Dedifferentiated amniotic fluid mesenchymal stem cell (primary cell): Measurements from ENCODE around the gene SEMA6A.

Experiments
- DNase-seq: peaks from one replicate; pipeline ENCODE4 v3.0.0-alpha.2; 2016; ENCODE audit errors: extremely low spot score

Gene SEMA6A, protein sequence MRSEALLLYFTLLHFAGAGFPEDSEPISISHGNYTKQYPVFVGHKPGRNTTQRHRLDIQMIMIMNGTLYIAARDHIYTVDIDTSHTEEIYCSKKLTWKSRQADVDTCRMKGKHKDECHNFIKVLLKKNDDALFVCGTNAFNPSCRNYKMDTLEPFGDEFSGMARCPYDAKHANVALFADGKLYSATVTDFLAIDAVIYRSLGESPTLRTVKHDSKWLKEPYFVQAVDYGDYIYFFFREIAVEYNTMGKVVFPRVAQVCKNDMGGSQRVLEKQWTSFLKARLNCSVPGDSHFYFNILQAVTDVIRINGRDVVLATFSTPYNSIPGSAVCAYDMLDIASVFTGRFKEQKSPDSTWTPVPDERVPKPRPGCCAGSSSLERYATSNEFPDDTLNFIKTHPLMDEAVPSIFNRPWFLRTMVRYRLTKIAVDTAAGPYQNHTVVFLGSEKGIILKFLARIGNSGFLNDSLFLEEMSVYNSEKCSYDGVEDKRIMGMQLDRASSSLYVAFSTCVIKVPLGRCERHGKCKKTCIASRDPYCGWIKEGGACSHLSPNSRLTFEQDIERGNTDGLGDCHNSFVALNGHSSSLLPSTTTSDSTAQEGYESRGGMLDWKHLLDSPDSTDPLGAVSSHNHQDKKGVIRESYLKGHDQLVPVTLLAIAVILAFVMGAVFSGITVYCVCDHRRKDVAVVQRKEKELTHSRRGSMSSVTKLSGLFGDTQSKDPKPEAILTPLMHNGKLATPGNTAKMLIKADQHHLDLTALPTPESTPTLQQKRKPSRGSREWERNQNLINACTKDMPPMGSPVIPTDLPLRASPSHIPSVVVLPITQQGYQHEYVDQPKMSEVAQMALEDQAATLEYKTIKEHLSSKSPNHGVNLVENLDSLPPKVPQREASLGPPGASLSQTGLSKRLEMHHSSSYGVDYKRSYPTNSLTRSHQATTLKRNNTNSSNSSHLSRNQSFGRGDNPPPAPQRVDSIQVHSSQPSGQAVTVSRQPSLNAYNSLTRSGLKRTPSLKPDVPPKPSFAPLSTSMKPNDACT

DNA sequence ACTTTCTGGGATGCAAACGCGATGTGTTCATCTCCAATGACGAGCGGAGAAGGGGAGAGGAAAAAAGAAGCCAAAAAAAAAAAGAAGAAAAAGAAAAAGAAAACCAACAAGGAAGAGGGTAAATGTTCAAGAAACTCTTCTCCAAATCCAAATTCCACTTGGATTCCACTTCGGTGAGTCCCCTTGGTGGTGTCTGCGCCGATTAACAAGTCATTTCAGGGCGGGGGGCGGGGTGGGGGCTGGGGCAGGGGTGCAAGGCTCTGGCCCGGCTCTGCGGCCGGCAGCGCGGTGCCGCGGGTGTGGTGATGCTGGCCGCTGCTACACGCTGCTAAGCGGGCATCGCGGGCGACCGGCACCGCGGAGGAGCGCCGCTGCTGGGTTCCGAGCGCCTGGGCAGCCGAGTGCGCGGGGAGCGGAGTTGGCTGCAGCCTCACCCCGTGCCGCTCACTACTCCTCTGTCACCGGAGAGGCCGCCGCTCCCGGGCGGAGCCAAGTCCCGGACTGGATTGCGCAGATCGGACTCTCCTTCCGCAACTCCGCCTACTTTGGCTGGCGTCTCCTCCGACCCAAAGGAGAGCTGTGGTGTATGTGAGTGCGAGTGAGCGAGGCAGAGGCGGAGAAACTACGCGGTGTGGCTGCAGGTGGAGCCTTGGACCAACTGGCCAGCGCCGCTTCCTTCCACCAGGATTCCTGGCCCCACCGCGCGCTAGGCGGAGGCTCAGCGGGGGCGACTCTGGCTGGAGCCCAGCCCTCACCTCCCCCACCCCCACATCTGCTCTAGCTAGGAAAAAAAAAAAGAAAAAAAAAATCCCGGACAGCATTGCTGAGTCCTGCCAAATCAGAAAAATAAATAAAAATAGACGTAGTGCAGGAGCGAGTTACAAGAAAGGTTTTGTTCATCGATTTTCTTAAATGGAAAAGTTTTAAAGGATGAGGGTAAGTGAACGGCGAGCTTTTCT, at the start of gene SEMA6A:
Gene SEMA6A (minus strand): TSS at position 457 of the 959 bp plus-strand sequence. CDS start 69,879 bp downstream, outside the sequence.
- peak; percentile 67 for DNase-seq

DNA sequence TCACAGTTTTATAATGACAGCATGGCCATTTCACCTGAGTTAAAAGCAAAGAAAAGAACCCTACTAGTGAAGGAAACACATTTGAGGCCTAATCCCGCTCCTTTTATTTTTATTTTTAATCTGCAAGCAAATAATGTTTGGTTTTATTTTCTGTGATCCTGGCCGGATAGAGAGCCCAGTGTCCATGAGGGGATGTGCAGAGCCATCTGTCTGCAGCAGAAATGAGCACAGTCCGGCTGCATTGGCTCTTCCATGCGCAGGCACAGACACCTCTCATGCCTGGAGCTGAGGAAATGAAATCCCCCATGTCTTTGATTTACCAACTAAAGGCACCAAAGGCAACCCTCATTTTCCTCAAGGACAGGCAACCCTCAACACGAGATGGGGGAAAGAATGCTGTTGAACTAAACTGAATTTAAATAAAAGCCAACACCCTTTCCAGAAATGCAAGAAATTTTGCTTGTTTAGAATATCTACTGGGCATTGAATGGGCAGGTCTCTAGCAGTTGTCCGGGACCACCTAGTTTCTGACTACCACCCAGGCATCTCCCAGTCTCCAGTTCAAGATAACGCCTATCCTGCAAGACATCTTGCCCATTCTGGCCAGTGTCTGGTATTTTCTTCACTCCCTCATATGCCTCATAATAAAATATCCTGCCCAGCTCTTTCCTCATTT, 47.9 kb upstream of the SEMA6A start:
- no peak for DNase-seq

DNA sequence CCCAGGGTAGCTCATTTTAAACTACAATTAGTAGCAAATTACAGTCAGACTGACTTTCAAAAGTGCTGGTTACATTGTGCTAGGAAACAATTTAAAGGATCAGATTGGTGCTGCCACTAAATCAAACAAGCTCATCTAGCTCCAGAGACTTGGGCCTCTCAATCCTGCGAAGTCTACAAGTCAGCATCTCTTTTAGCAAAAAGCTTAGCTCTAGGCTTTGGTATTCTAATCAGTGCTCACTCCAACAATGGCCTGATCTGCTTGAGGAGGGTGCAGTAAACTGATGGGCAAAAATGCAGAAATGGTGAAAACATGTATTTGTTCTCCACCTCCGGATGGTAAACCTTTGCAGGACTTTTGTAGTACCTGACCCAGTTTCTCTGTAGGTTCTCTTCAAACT, 47.0 kb upstream of the SEMA6A start:
- no peak for DNase-seq

DNA sequence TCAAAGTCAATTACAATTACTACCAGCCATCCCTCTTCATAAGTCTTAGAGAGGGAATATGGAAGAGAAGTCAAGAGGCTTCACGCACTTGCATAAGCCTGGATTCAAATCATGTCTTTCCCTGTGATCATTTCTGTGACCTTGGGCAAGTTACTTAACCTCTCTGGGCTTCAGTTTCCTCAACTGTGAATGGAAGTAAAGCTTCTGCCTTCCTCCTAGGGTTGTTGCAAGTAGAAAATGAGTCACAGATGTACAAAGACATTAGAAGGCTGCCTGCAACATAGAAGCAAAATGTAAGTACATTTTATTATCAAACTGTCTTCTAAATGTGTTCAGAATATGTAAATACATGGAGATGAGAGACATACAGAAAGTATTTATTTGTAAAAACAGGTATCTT, 42.3 kb upstream of the SEMA6A start:
- DNase-seq = no peak

DNA sequence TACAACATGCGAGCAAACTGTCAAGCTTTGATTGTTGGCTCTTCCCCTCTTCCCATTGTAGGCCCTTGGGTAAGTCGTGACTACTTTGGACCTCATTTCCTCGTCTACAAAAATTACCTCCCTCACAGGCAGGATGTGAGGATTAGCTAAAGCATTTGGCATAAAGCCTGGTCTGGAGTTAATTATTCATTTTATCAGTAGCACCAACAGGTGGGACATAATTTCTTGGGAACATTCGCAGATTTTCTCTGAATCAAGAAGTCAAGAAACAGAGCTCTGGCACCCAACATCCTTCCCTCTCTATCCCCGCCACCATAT, 39.9 kb upstream of the SEMA6A start:
- no peak for DNase-seq

DNA sequence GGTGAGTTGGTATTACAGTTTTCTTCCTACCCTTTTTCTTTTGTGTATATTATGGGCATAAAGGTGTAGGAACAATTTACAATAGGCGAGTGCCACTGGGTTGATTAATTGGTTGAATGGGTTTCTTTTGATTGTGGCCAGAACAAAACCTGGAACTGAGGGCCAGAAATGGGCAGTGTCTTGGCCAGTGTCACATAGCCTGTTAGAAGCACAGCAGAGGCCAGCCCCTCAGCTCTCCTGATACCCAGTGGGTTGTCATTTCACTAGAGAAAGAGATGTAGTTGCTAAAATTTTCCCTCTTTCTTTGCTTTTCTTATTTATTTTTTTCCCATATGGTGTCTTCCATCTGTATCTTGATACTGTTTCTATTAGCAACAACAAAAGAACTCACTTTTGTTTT, 38.8 kb upstream of the SEMA6A start:
- no peak for DNase-seq

DNA sequence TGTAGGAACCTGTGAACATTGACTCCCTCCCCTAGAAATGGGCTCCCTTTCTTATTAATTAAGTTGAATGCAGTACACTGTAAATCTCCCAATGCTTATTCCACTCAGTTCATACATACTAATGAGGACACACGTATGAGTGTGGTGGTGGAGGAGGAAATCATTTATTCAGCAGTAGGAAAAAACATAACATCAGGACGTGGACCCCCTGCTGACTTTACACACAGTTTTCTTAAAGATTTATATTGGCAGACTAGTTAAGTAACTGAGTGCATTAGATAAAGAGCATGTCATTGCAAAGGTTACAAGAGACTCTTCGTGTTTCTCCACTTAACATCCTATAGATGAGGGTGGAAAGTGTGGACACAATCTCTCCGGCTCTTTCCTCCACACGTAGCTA, 37.8 kb upstream of the SEMA6A start:
- DNase-seq = no peak

DNA sequence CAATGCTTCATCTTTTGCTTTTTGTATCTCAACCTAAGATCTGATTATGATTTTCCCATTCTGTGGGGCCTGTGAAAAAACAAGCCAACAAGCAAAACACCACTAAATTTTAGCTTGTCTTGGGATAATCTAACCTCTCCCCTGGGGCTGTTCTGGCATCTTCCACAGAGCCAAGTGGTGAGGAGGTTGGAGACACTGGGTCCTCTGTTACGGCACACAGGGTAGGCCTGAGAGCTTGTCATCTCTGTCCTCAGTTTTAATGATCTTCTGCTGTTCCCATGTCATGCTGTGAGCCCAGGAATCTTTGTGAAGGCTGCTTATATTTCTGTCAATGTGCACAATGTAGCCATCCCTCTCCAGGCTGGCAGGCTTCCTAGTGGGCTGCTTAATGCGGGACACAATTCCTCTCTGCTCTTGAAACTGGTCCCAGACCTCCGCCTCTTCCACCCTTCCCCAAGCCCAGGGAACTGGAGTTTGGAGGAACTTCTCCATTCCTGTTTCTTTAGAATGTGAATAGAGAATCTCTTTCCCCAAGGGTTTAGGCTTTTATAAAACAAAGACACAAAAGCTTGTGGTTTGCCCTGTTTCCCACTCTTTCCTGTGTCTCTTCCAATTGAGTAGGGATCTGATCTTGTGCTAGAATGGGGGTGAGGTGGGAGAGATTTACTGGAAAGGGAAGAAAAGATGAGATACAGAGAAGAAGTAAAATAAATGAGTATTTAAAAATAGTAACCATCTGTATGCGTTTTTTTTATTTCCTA, 30.9 kb upstream of the SEMA6A start:
- DNase-seq = no peak

DNA sequence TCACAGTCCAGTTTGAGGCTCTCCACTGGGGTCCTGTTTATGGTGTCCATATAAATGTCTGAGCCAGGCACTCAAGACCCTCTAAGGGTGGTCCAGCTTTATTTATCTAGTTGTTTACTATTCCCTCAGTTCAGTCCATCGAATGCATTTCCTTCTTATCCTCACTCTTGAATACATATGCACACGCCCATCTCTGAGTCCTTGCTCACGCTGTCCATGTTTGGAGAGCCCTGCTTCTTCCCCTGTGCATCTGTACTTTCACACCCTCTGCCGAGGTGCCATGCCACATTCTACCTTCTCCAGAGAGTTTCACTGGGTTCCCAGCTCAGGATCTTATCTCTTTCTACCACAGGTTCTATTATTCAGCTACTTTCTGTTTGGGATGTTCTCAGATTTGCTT, 30.2 kb upstream of the SEMA6A start:
- DNase-seq = no peak

DNA sequence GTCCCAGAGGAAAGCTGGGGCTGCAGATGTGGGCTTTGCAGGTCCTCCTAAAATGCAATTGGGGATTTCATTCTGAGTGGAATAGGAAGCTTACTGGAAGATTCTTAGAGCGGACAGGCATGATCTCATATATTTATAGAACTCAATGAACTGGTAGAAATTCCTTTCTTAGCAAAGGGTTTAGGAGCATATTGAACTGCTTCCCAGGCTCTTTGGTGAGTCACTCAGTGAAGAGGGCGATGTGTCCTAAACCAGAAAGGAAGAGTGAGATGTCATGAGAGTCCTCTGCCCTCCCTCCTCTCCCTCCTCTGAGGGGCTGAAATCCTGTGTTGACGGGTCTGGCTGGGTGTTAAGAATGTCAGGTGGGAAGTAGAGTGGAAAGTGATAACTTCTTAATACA, 26.3 kb upstream of the SEMA6A start:
- DNase-seq = no peak

DNA sequence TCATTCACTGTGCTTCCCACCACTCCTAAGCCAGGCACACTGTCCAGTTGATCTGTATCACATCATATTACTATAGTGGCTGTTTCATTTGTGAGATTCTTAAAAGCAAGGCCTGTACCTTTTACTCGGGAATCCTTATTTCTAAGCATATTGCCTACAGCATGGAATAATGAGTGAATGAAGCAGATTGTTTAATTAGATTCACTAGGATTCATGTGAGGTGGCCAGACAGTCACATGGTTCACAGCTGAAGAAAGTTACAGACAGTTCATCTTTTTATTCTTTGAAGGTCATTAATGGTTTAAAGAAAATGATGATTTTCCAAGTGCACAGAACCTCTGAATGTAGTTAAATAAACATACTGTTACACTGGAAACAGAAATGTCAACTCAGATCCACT, 24.3 kb upstream of the SEMA6A start:
- DNase-seq = no peak

DNA sequence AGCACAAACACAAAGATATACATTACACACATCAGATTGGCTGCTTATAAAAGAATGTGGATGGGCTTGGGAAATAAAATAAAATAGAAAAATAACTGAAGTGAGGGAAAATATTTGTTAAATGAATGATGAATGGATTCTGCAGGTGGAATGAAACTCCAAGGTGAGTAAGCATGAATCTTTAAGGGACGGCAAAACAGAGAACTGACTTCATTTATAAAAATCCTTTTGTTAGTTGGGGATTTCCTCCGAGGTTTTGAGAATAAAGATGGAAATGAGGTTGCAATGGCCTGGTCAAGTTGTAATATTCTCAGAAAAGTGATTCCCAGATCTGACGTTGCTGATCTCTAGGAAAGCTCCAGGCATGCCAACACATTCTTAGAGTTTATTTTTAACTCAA, 20.9 kb upstream of the SEMA6A start:
- no peak for DNase-seq

DNA sequence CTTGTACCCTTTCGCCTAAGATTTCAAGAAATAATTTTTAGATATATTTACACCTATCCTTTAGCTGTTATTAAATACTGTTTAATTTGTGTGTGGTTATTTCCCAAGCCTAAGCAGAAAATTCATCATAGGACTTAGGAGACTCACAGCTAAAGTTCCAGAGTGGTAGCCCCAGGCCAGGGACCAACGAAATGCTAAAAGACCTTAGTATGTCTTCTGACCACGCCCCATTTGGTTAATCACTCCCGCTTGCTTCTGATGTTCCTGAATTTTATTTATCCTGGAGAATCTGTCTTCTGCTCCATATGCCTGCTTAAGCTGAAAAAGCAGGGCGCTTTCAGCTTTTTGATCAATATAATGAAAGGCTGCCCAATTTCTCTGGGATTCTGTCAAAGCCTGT, 18.7 kb upstream of the SEMA6A start:
- DNase-seq = no peak

DNA sequence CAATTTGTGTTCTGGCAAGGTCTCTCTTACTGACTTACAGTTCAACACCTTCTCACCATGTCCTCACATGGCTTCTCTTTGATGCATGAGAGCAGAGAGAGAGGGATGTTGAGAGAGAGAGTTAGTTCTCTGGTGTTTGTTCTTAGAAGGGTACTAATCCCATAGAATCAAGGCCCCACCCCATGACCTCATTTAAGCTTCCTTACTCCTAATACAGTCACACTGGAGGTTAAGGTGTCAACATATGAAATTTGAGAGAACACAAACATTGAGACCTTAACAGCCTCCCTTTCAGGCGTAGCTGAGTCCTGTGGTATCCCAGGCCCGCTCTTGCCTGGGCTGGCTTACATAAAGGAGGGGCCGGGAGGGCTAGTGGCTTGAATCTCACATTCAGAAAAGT, 10.6 kb upstream of the SEMA6A start:
- no peak for DNase-seq

DNA sequence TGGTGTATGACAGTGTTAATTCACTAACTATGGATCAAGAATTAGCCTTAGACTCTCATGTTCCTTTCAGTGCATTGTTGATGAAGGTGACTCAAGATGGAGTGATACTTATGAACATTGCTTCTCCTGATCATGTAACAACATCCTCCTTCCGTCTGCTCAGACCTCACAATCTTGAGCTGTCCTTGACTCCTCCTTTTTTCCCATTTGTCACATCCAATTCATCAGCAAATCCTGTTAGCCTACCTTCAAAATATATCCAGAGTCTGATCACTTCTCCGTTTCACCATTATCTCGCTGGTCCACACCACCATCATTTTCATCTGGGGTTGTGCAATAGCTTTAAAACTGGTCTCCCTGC, 9.2 kb upstream of the SEMA6A start:
- DNase-seq = no peak

DNA sequence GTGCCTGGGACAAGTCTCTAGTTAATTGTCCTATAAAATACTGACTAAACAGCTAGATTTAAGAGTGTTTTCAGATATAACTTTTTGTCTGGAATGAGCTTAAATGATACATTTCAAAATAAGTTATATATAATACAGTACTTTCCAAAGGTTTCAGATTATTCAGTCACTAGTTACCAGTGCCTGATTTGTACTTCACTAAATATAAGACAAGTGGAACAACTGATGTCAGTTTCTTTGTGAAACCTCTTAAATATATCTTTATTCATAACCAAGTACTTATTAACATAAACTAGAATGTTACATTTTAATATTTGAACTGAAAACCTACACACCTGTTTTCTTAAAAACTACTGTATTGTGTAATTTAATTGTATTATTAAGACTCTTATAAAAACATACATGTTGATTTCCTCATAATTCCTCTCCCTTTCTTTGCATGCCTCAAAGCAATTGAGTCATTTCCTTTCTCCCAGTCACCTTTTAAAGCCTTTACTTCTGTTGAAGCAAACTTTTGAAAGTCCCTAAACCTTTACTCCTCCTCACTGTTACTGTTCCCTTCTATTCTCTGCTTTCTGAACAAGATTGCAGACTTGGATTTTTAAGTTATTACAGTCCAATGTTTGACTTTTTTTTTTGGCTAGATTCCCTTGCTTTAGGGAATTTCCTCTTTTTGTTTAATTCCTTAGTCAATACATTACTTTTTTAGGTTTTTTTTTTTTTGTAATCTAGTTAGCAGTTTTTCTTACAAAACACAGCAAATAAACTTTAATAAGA, 8.7 kb upstream of the SEMA6A start:
- DNase-seq = no peak

DNA sequence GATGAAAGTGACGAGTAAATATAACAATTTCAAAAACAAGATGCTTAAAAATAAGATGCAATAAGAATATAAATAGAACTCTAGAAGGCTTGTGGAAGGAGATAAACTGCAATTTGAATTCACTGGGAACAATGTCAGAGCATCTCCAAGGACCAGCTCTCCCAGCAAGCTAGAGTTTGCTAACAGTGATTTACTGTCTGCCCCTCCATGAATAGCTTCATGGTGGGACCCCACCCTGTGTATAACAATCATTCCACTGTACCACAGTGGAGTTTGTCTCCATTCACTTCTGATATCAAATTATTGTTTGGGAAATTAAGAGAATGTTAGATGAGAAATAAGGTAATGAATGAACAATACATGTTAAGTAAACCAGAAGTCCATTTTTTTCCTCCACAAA, 7.3 kb upstream of the SEMA6A start:
- no peak for DNase-seq

DNA sequence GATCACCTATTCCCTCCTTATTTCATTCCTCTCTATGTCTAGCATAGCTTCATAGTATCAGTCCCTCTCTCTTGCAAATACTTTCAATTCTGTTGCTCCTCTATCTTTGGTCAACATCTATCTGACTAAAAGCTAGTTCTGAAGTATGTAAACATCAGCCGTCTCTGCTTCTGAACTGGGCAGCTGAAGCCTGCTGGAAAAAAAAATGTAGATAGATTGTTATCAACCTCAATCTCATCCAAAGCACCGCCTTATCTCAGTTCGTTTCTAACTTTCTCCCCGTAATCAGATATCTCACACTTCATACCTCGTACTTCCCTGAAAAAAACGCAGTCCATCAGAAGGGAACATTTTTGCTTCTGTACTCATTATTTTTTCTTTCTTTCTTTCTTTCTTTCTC, 4.5 kb upstream of the SEMA6A start:
- DNase-seq = no peak

DNA sequence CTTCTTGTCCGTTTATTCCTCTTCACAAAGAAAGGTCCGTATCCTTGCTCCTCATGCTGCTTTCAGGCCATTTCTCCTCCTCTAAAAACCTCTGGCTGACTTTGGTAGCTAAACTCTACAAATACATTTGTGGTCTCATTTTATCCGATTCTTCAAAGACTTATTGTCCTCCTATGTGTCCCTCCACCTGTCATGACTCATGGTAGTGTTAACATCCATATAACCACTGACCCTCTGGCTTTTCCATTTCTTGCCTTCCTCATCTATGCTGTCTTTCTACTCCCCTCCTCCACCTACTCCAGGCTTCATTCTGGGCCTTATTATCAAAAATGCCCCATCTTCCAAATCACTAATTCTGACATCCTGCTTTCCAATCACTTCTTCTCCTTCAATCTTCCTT, 4.1 kb upstream of the SEMA6A start:
- DNase-seq = no peak
